HepG2 (cell line): ENCODE results near the gene CARHSP1. TPM values are rescaled to one million over a fixed set of nuclear protein-coding genes. Genes with fewer than 3 reads are reported as not detected.

Source experiments
- AFF4 ChIP-seq: sonication (generic); formaldehyde crosslinking; IDR thresholded peaks from 2 replicates; pipeline ENCODE4 v1.4.0; 2020; ENCODE audit warnings: missing genetic modification reagents
- CREB3 ChIP-seq: sonication (generic); formaldehyde crosslinking; IDR thresholded peaks from 2 replicates; pipeline ENCODE4 v1.5.0; 2020; ENCODE audit warnings: missing genetic modification reagents
- NFAT5 ChIP-seq: sonication (generic); formaldehyde crosslinking; IDR thresholded peaks from 2 replicates; pipeline ENCODE4 v1.4.0; 2020; ENCODE audit warnings: missing genetic modification reagents
- PAWR ChIP-seq: sonication (generic); formaldehyde crosslinking; IDR thresholded peaks from 2 replicates; pipeline ENCODE4 v1.4.0; 2020; ENCODE audit warnings: missing genetic modification reagents, mild to moderate bottlenecking, borderline replicate concordance
- PLSCR1 ChIP-seq: sonication (generic); formaldehyde crosslinking; IDR thresholded peaks from 2 replicates; pipeline ENCODE4 v1.5.0; 2020; ENCODE audit warnings: missing genetic modification reagents, mild to moderate bottlenecking, borderline replicate concordance
- ZFYVE20 ChIP-seq: sonication (generic); formaldehyde crosslinking; IDR thresholded peaks from 2 replicates; pipeline ENCODE4 v1.8.0; 2023; ENCODE audit warnings: low read depth, mild to moderate bottlenecking, moderate library complexity, missing genetic modification reagents, borderline replicate concordance
- ZNF367 ChIP-seq: sonication (generic); formaldehyde crosslinking; IDR thresholded peaks from 2 replicates; pipeline ENCODE4 v1.4.0; 2020; ENCODE audit warnings: missing genetic modification reagents, borderline replicate concordance
- ZNF598 ChIP-seq: sonication (generic); formaldehyde crosslinking; IDR thresholded peaks from 2 replicates; pipeline ENCODE4 v1.5.1; 2020; ENCODE audit warnings: mild to moderate bottlenecking, missing genetic modification reagents, borderline replicate concordance
- ZNF775 ChIP-seq: sonication (generic); formaldehyde crosslinking; IDR thresholded peaks from 2 replicates; pipeline ENCODE4 v1.4.0; 2020; ENCODE audit warnings: missing genetic modification reagents, mild to moderate bottlenecking, moderate library complexity, borderline replicate concordance
- ZNF83 ChIP-seq: sonication (generic); formaldehyde crosslinking; IDR thresholded peaks from 2 replicates; pipeline ENCODE4 v1.4.0; 2020; ENCODE audit warnings: missing genetic modification reagents, mild to moderate bottlenecking, borderline replicate concordance
- polyA plus RNA-seq, 8 experiments: library from polyadenylated mRNA; depleted of rRNA in 3 of 8; stranded (reverse) in 7 of 8; unstranded in 1 of 8; fragments of >200 nt; fragmentation: Illumina TruSeq in 4 of 8; extraction: Trizol in 4 of 8; gene quantifications; 2 replicates each; pipeline versions ENCODE4 v1.2.1 to v1.2.3, GENCODE V29; 2011 to 2016; ENCODE audit warnings: low read depth in 4 of 8, missing spikeins in 1 of 8, mixed read lengths in 1 of 8; ENCODE audit not compliant: insufficient read depth in 1 of 8
- total RNA-seq, 5 experiments: library from RNA; depleted of rRNA; stranded (reverse); fragments of >200 nt; fragmentation: Illumina TruSeq; extraction: Trizol; gene quantifications; 2 replicates each; pipeline ENCODE4 v1.2.3, GENCODE V29; 2016; ENCODE audit warnings: low read depth in 1 of 5
- TF ChIP-seq, protein P1 (sequence below): IDR thresholded peaks from 2 replicates; pipeline ENCODE4 v1.6.1; 2016; ENCODE audit warnings: missing compliant biosample characterization, missing genetic modification reagents, borderline replicate concordance
- TF ChIP-seq, protein P2 (sequence below): sonication (generic); formaldehyde crosslinking; IDR thresholded peaks from 2 replicates; pipeline ENCODE4 v1.8.1; 2023; ENCODE audit warnings: mild to moderate bottlenecking, missing genetic modification reagents

Gene CARHSP1
- total and polyA plus RNA-seq, 2 of the 13 experiments (the other 11 are each of a cell fraction or from before 2014, with no cell fraction given) = 173 to 345 TPM

DNA sequence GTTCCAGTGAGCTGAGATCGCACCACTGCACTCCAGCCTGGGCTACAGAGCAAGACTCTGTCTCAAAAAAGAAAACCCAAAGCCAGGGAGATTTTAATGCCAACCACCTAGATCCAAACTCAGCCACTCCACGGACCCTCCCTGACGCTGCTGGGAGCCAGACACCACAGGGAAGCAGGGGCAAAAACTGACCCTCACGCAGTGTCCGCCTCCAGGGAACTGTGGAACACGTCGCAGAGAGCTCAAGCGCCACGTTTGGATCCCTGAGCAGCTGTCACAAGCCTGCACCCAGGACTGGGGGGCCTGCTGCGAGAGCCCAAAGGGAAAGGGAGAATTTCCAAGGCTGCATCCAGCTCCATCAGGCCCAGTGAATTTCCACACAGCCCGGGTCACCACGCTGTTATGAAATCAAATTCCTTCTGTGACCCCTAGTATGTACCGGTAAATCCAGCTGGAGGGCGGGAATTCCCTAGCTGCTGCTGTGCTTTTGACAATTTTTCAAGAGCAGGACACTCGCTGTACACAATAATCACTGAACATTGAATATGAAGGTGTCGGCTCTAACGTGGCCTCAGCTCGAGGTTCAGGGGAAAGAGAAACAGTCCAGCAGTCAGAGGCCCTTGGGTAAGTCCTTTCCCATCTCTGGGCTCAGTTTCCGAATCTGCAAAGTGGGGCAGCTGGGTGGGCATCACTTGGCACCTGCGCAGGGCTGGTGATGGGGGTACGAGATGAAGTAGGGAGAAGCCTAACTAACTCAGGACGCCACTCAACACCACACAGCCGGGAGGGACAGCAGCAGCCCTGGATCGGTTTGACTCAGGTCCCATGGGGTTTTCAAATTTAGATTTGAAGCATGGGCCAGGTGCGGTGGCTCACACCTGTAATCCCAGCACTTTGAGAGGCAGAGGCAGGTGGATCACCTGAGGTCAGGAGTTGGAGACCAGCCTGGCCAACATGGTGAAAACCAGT lies 8.6 kb downstream of the CARHSP1 start (continued):
- TF ChIP-seq AFF4 (CRISPR knock-in tag) (peak; percentile 75; the same call in 1 of the 2 replicates), PAWR (CRISPR knock-in tag) (no peak), CREB3 (CRISPR knock-in tag) (no peak), ZNF598 (CRISPR knock-in tag) (no peak), ZNF775 (CRISPR knock-in tag) (no peak), ZFYVE20 (CRISPR knock-in tag) (no peak), ZNF367 (CRISPR knock-in tag) (no peak), PLSCR1 (CRISPR knock-in tag) (no peak), NFAT5 (CRISPR knock-in tag) (peak; percentile 99), ZNF83 (peak; percentile 45; the same call in 1 of the 2 replicates)
- TF ChIP-seq, protein P1, sequence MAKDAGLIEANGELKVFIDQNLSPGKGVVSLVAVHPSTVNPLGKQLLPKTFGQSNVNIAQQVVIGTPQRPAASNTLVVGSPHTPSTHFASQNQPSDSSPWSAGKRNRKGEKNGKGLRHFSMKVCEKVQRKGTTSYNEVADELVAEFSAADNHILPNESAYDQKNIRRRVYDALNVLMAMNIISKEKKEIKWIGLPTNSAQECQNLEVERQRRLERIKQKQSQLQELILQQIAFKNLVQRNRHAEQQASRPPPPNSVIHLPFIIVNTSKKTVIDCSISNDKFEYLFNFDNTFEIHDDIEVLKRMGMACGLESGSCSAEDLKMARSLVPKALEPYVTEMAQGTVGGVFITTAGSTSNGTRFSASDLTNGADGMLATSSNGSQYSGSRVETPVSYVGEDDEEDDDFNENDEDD = peak; percentile 94
- TF ChIP-seq, protein P2, sequence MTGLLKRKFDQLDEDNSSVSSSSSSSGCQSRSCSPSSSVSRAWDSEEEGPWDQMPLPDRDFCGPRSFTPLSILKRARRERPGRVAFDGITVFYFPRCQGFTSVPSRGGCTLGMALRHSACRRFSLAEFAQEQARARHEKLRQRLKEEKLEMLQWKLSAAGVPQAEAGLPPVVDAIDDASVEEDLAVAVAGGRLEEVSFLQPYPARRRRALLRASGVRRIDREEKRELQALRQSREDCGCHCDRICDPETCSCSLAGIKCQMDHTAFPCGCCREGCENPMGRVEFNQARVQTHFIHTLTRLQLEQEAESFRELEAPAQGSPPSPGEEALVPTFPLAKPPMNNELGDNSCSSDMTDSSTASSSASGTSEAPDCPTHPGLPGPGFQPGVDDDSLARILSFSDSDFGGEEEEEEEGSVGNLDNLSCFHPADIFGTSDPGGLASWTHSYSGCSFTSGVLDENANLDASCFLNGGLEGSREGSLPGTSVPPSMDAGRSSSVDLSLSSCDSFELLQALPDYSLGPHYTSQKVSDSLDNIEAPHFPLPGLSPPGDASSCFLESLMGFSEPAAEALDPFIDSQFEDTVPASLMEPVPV (CRISPR knock-in tag) = no peak
